Natural killer cell treated with Interleukin-12 subunit alpha and Interleukin-12 subunit beta and Interleukin-15 and Interleukin-18, amount 100 ng/mL, for 72 hours (primary cell): Measurements from ENCODE around the gene TDRD7. TPM values are rescaled to one million over a fixed set of nuclear protein-coding genes. Genes with fewer than 3 reads are reported as not detected.

ENCODE experiments used
- ATAC-seq, 2 donors: fragments of 150-1000 bp; cut with Tn5 transposase in 1 of 2; sonication (Bioruptor Pico), chemical (Tn5 transposase) in 1 of 2; 2 replicates each; pipeline ENCODE4 v1.10.0; 2021
- DNase-seq: peaks from one replicate; pipeline ENCODE4 v3.0.0; 2022; ENCODE audit warnings: low spot score
- H3K27ac Mint-ChIP-seq, 2 donors: 1 replicate in 1 of 2; 2 replicates in 1 of 2; pipeline ENCODE4 v1.8.0; 2022; ENCODE audit warnings: mixed read lengths in 2 of 2, mild to moderate bottlenecking in 1 of 2, moderate library complexity in 1 of 2
- H3K27me3 Mint-ChIP-seq, 2 donors: 1 replicate in 1 of 2; 2 replicates in 1 of 2; pipeline ENCODE4 v1.8.0; 2022; ENCODE audit warnings: mixed read lengths in 2 of 2
- H3K36me3 Mint-ChIP-seq: one replicate; pipeline ENCODE4 v1.8.0; 2022; ENCODE audit warnings: mixed read lengths
- H3K4me1 Mint-ChIP-seq, 2 donors: 1 replicate in 1 of 2; 2 replicates in 1 of 2; pipeline ENCODE4 v1.8.0; 2022; ENCODE audit warnings: low read depth in 2 of 2, mixed read lengths in 2 of 2, mild to moderate bottlenecking in 1 of 2
- H3K4me3 Mint-ChIP-seq: one replicate; pipeline ENCODE4 v1.8.0; 2022; ENCODE audit warnings: mixed read lengths
- H3K9me3 Mint-ChIP-seq: 2 replicates; pipeline ENCODE4 v1.8.0; 2022; ENCODE audit warnings: mixed read lengths
- total RNA-seq, 2 donors: library from RNA; stranded (reverse); gene quantifications; one replicate each; pipeline ENCODE4 v1.2.3, GENCODE V29; 2022

TDRD7 gene
- total RNA-seq, 2 donors from 2014 or later = 4.5 to 10.3 TPM

- peaks cover 11 to 12% of the 10 kb centered on the region in 2 donors for H3K4me1 Mint-ChIP-seq
- no peaks in the 10 kb centered on the region for H3K36me3 Mint-ChIP-seq
- DNase-seq (no peak), ATAC-seq (no peak)
- no peak overlapping the region for H3K27ac Mint-ChIP-seq
- peaks cover 14 to 33% of the 10 kb centered on the region in 2 donors for H3K27me3 Mint-ChIP-seq
- no peak overlapping the region for H3K4me3 Mint-ChIP-seq
- H3K9me3 Mint-ChIP-seq = no peaks in the 10 kb centered on the region
Measured at GRCh38 chr9:97504381-97505216, 92.7 kb downstream of the TDRD7 start.

GRCh38 chr9:97505845-97506244 is 93.9 kb downstream of the TDRD7 start:
- H3K4me3 Mint-ChIP-seq = no peak overlapping the region
- H3K9me3 Mint-ChIP-seq = no peaks in the 10 kb centered on the region
- H3K4me1 Mint-ChIP-seq = peaks cover 15 to 16% of the 10 kb centered on the region in 2 donors
- H3K36me3 Mint-ChIP-seq = no peaks in the 10 kb centered on the region
- DNase-seq (no peak), ATAC-seq (no peak)
- H3K27me3 Mint-ChIP-seq = peaks cover 2 to 33% of the 10 kb centered on the region in 2 donors
- H3K27ac Mint-ChIP-seq = no peak overlapping the region

DNA sequence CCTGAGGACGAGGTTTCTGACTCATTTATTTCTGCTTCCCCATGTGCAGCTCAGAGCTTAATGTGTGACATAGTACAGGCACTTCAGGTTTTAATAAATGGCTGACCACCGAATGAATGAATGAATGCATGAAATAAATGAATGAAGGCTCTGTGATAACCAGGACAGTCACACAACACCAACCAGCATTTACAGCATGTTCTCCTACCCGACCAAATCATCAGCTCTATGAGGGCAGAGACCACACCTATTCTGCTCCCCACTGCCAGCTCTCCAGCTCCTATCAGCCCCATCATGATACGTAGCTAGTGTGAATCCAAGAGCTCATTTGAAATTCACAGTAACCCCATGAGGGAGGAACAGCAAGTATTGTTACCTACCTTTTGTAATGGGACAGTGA is 94.4 kb downstream of the TDRD7 start:
- Mint-ChIP-seq H3K27ac (no peak overlapping the region), H3K27me3 (peaks cover 0 to 33% of the 10 kb centered on the region in 2 donors), H3K9me3 (no peaks in the 10 kb centered on the region), H3K4me3 (no peak overlapping the region), H3K4me1 (peaks cover 19 to 21% of the 10 kb centered on the region in 2 donors), H3K36me3 (no peaks in the 10 kb centered on the region)
- no peak for DNase-seq
- no peak for ATAC-seq

DNA sequence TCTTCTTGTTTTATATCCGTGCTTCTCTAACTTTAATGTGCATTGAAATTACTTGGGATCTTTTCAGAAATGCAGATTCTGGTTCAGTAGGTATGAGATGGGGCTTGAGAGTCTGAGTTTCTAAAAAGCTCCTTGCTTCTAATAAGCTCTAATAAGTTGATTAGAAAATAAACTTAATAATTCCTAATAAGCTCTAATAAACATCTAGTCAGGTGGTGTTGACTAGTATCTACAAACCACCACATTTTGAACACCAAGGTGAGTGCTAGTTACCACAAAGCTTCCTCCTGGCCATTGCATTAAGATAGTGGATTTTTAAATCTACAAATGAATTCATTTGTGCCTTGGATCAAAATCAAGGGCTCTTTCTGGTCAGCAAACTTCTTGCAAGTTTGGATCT is 94.9 kb downstream of the TDRD7 start:
- Mint-ChIP-seq H3K4me1 (peaks cover 20 to 23% of the 10 kb centered on the region in 2 donors), H3K9me3 (no peaks in the 10 kb centered on the region), H3K36me3 (no peaks in the 10 kb centered on the region), H3K27me3 (peaks cover 0 to 35% of the 10 kb centered on the region in 2 donors), H3K4me3 (no peak overlapping the region), H3K27ac (no peak overlapping the region)
- DNase-seq = no peak
- no peak for ATAC-seq

DNA sequence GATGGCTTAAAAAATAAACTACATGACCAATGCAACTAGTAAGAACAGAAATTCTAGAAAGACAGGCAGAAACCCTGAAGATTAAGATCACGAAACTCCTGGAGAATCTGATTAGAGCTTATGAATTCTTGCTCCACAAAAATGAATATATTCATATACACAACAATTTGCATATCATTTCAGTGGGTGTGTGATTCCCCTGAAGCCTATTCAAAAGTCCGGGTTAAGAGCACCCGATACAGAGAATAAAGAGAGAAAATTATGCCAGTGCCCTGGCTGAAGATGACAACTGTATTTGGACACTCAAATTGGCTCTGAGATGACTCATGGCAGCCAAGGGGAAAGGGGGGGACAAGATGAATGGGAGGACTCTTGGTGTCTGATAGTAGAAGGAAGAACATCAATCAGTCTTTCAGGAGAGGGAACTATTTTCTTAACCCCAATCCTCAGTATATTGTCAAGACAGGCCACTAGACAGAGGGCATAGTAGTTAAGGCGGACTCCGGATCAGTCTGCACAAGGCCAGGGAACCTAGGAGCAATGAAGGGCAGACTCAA is 95.6 kb downstream of the TDRD7 start:
- no peak for ATAC-seq
- peaks cover 20 to 23% of the 10 kb centered on the region in 2 donors for H3K4me1 Mint-ChIP-seq
- no peak overlapping the region for H3K27ac Mint-ChIP-seq
- H3K27me3 Mint-ChIP-seq = peaks cover 0 to 37% of the 10 kb centered on the region in 2 donors
- H3K9me3 Mint-ChIP-seq = no peaks in the 10 kb centered on the region
- H3K4me3 Mint-ChIP-seq = no peak overlapping the region
- no peaks in the 10 kb centered on the region for H3K36me3 Mint-ChIP-seq
- DNase-seq = no peak

- Mint-ChIP-seq H3K27ac (no peak overlapping the region), H3K36me3 (no peaks in the 10 kb centered on the region), H3K9me3 (no peaks in the 10 kb centered on the region), H3K27me3 (peaks cover 0 to 24% of the 10 kb centered on the region in 2 donors), H3K4me3 (no peak overlapping the region), H3K4me1 (peaks cover 10 to 12% of the 10 kb centered on the region in 2 donors)
- ATAC-seq (no peak), DNase-seq (no peak)
Measured at GRCh38 chr9:97508852-97509251, 97.0 kb downstream of the TDRD7 start.

GRCh38 chr9:97510797-97511654 is 99.1 kb downstream of the TDRD7 start:
- Mint-ChIP-seq H3K4me3 (peak overlapping the region; percentile 5), H3K36me3 (no peaks in the 10 kb centered on the region), H3K27me3 (peaks cover 2 to 15% of the 10 kb centered on the region in 2 donors), H3K9me3 (no peaks in the 10 kb centered on the region), H3K4me1 (peaks cover 10 to 12% of the 10 kb centered on the region in 2 donors), H3K27ac (peak overlapping the region in 1 of 2 donors; percentile 29)
- peak in 1 of 2 donors; percentile 78 for ATAC-seq
- no peak for DNase-seq

DNA sequence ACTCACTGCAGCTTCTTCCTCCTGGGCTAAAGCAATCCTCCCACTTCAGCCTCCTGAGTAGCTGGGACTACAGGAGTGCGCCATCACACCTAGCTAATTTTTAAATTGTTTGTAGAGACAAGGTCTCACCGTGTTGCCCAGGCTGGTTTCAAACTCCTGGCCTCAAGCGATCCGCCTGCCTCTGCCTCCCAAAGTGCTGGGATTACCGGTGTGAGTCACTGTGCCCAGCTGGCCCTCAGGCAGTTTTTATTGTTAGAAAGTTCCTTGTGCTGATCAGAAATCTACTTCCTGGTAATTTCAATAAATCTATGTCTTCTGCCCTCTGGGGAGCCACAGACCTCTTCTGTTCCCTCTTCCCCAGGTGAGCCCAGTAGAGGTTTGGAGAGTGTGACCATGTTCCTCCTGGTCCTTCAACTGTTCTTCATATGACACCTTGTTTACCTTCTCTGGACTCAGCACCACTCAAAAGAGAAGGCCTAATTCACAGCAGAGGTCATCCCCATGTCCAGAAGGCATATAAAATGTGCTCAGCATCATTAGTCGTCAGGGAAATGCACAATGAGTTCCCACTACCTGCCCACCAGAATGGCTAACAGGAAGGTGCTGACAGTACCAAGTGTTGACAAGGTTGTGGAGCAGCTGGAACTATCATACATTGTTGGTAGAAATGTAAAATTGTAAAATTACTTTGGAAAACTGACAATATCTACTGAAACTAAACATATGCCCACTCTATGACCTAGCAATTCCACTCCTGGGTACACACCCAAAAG is 99.9 kb downstream of the TDRD7 start:
- Mint-ChIP-seq H3K36me3 (no peaks in the 10 kb centered on the region), H3K9me3 (no peaks in the 10 kb centered on the region), H3K27me3 (peaks cover 11 to 23% of the 10 kb centered on the region in 2 donors), H3K4me3 (no peak overlapping the region), H3K27ac (peak overlapping the region in 1 of 2 donors; percentile 29), H3K4me1 (peaks cover 10 to 12% of the 10 kb centered on the region in 2 donors)
- ATAC-seq = no peak
- no peak for DNase-seq

GRCh38 chr9:97512966-97513560 is 101.2 kb downstream of the TDRD7 start:
- Mint-ChIP-seq H3K4me1 (peaks cover 10 to 12% of the 10 kb centered on the region in 2 donors), H3K4me3 (no peak overlapping the region), H3K27me3 (peaks cover 17 to 32% of the 10 kb centered on the region in 2 donors), H3K36me3 (no peaks in the 10 kb centered on the region), H3K9me3 (no peaks in the 10 kb centered on the region), H3K27ac (no peak overlapping the region)
- ATAC-seq (no peak), DNase-seq (no peak)

GRCh38 chr9:97514531-97514930 is 102.6 kb downstream of the TDRD7 start:
- Mint-ChIP-seq H3K27ac (no peak overlapping the region), H3K4me3 (no peak overlapping the region), H3K9me3 (no peaks in the 10 kb centered on the region), H3K4me1 (peaks cover 11 to 12% of the 10 kb centered on the region in 2 donors), H3K36me3 (no peaks in the 10 kb centered on the region), H3K27me3 (peaks cover 19 to 36% of the 10 kb centered on the region in 2 donors)
- DNase-seq = no peak
- ATAC-seq = no peak

GRCh38 chr9:97515662-97516061 is 103.8 kb downstream of the TDRD7 start:
- DNase-seq (no peak), ATAC-seq (no peak)
- no peaks in the 10 kb centered on the region for H3K36me3 Mint-ChIP-seq
- H3K4me1 Mint-ChIP-seq = peaks cover 9 to 10% of the 10 kb centered on the region in 2 donors
- H3K4me3 Mint-ChIP-seq = no peak overlapping the region
- no peaks in the 10 kb centered on the region for H3K9me3 Mint-ChIP-seq
- no peak overlapping the region for H3K27ac Mint-ChIP-seq
- peaks cover 31 to 35% of the 10 kb centered on the region in 2 donors for H3K27me3 Mint-ChIP-seq

DNA sequence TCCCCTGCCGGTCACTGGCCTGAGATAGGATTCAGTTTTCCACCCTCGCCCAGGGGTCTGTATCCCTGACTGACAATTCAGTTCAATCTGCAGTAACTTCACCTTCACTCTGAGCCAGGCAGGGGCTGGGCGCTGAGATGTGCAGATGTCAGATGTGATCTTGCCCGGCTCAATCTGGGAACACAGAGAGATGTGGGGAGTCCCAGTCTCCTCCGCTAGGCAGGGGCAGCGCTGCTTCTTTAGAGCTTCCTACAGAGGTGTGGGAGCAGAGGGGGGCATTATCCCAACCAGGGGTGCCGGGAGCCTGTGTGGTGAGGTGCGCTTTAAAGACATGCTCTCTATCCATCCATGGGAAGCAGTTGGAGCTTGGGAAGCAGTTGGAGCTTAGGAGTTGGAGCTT is 104.2 kb downstream of the TDRD7 start:
- Mint-ChIP-seq H3K9me3 (no peaks in the 10 kb centered on the region), H3K27ac (no peak overlapping the region), H3K36me3 (no peaks in the 10 kb centered on the region), H3K27me3 (peaks cover 32 to 34% of the 10 kb centered on the region in 2 donors), H3K4me3 (no peak overlapping the region), H3K4me1 (peaks cover 4 to 6% of the 10 kb centered on the region in 2 donors)
- ATAC-seq (no peak), DNase-seq (no peak)
